Dedifferentiated amniotic fluid mesenchymal stem cell (primary cell): ENCODE measurements around the gene ZNF215.
A peak's percentile ranks its signal among the peaks of the same experiment; 100 is the strongest.
"Not testable (repeated sequence)": the region's sequence is repeated elsewhere in the genome, so short reads cannot be mapped to it uniquely, and the experiment has no call there.

Experiments used
- DNase-seq: peaks from one replicate; pipeline ENCODE4 v3.0.0-alpha.2; 2016; ENCODE audit errors: extremely low spot score

Gene ZNF215

GRCh38 chr11:6941970-6942369 lies 15.7 kb downstream of the ZNF215 start:
- DNase-seq = no peak

GRCh38 chr11:6943131-6943530 lies 16.9 kb downstream of the ZNF215 start:
- no peak for DNase-seq

- DNase-seq = not testable (repeated sequence)
These were observed 28.0 kb downstream of the ZNF215 start for GRCh38 chr11:6954248-6954647.

GRCh38 chr11:6962141-6962540 lies 35.9 kb downstream of the ZNF215 start:
- DNase-seq = no peak

GRCh38 chr11:6962673-6963072 lies 36.4 kb downstream of the ZNF215 start:
- DNase-seq = no peak

GRCh38 chr11:6968816-6969215 lies 42.6 kb downstream of the ZNF215 start:
- no peak for DNase-seq

- DNase-seq = not testable (repeated sequence)
These were observed 43.6 kb downstream of the ZNF215 start for GRCh38 chr11:6969854-6970253.

- DNase-seq = no peak
These were observed 53.1 kb downstream of the ZNF215 start for GRCh38 chr11:6979365-6979764.

- no peak for DNase-seq
These were observed 60.3 kb downstream of the ZNF215 start for GRCh38 chr11:6986487-6986886.

- no peak for DNase-seq
These were observed 62.3 kb downstream of the ZNF215 start for GRCh38 chr11:6988506-6988905.

GRCh38 chr11:6991227-6991626 lies 65.0 kb downstream of the ZNF215 start:
- no peak for DNase-seq

- no peak for DNase-seq
These were observed 65.8 kb downstream of the ZNF215 start for GRCh38 chr11:6992026-6992425.

- DNase-seq = peak; percentile 81
These were observed 66.5 kb downstream of the ZNF215 start for GRCh38 chr11:6992457-6993417.

- DNase-seq = no peak
These were observed 69.5 kb downstream of the ZNF215 start for GRCh38 chr11:6995703-6996102.

- no peak for DNase-seq
These were observed 78.3 kb downstream of the ZNF215 start for GRCh38 chr11:7004482-7004881.
